GM10248 (cell line): ENCODE results near the gene MRPS34.

ENCODE experiments used
- CTCF ChIA-PET: fragments of 300-600 bp; sonication (Branson Sonifier 250); formaldehyde crosslinking; extraction: SDS; loops from one replicate; lab custom pipeline; 2021; ENCODE audit warnings: antibody characterized with exemption; lab: Yijun Ruan, JAX
- POLR2A ChIA-PET: fragments of 350-650 bp; sonication (Branson Sonifier 250); formaldehyde crosslinking; extraction: SDS; loops from one replicate; lab custom pipeline; 2020; ENCODE audit warnings: antibody characterized with exemption; lab: Yijun Ruan, JAX
- DNase-seq: peaks from one replicate; pipeline ENCODE4 v3.0.0; 2012; ENCODE audit errors: extremely low spot score
- TF ChIP-seq, protein P1 (sequence below): IDR thresholded peaks from 2 replicates; pipeline ENCODE4 v1.5.1; 2012; ENCODE audit warnings: mild to moderate bottlenecking, low read depth; ENCODE audit errors: extremely low read depth, missing control alignments, control extremely low read depth

The MRPS34 gene

DNA sequence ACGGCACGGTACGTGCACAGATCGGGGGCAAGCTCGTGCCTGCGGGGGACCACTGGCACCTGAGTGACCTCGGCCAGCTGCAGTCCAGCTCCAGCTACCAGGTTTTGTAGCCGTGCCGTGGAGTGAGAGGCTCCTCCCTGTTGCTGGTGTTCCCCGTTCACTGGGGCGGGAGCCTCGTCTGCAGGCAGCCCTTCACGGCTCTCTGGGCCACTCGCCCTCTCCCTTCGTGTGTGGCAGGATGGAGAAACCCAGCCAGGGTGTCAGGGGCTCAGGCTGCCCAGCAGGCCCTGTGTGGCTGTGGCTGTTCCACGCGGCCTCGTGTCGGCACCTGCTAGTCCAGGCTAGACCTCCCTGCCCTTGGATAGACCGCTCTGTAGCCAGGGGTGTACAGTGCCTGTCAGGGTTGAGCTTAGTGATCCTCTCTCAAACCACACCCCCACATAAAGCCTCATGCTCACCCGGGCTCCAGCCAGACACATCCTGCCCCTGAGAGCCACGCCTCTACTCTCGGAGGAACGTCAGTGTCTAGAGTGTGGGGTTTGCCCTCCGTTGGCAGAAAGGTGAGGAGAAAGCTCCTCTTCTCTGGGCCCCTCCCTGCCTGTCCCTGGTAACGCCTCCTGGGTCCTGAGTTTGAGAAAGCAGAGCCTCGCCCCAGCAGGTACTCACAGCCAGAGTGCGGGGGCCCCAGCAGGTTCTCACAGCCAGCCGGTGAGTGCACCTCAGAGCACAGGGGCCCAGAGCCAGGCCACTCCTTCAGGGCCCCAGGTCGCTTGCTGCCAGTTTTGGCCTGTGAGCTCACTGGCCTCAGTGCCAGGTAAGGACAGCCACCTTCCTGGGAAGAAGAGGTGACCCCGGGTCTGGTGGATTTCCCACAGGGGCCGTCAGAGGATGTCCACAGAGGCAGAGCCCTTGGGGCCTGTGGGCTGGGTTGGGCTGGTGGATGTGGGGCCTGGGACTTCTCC is 29.3 kb downstream of the MRPS34 start:
- DNase-seq: no peak
- TF ChIP-seq, protein P1, sequence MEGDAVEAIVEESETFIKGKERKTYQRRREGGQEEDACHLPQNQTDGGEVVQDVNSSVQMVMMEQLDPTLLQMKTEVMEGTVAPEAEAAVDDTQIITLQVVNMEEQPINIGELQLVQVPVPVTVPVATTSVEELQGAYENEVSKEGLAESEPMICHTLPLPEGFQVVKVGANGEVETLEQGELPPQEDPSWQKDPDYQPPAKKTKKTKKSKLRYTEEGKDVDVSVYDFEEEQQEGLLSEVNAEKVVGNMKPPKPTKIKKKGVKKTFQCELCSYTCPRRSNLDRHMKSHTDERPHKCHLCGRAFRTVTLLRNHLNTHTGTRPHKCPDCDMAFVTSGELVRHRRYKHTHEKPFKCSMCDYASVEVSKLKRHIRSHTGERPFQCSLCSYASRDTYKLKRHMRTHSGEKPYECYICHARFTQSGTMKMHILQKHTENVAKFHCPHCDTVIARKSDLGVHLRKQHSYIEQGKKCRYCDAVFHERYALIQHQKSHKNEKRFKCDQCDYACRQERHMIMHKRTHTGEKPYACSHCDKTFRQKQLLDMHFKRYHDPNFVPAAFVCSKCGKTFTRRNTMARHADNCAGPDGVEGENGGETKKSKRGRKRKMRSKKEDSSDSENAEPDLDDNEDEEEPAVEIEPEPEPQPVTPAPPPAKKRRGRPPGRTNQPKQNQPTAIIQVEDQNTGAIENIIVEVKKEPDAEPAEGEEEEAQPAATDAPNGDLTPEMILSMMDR: no peak
- POLR2A ChIA-PET: no interaction called here
- CTCF ChIA-PET: interaction anchor here (1.3 kb wide), 1 partner anchor 20 kb away, joined by 4 read pairs; no protein-coding TSS in a partner anchor

GRCh38 chr16:1741553-1742165 is 31.3 kb downstream of the MRPS34 start:
- CTCF ChIA-PET: no interaction called here
- TF ChIP-seq, protein P1: no peak
- POLR2A ChIA-PET: interaction anchor here (0.5 kb wide), 1 partner anchor 21 kb away, joined by 5 read pairs; no protein-coding TSS in a partner anchor
- no peak for DNase-seq

- DNase-seq: no peak
- CTCF ChIA-PET: no interaction called here
- TF ChIP-seq, protein P1: no peak
- POLR2A ChIA-PET: interaction anchor here (0.5 kb wide), 1 partner anchor 20 kb away, joined by 5 read pairs; no protein-coding TSS in a partner anchor
Observed at GRCh38 chr16:1740781-1741490, 32.0 kb downstream of the MRPS34 start.

DNA sequence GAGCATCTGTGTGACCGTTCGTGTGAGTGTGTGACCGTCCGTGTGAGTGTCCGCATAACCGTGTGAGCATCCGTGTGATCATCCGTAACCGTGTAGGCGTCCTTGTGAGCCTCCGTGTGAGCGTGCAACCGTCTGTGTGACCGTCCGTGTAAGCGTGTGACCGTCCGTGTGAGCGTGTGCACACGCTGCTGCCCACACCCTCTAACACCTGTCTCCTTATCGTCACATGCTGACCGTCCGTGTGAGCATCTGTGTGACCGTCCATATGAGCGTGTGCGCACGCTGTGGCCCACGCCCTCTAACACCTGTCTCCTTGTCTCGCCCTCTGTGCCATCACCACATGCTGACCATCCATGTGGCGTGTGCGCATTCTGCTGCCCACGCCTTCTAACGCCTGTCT is 32.7 kb downstream of the MRPS34 start:
- ChIA-PET POLR2A (no interaction called here), CTCF (no interaction called here)
- TF ChIP-seq, protein P1: no peak
- DNase-seq: no peak

DNA sequence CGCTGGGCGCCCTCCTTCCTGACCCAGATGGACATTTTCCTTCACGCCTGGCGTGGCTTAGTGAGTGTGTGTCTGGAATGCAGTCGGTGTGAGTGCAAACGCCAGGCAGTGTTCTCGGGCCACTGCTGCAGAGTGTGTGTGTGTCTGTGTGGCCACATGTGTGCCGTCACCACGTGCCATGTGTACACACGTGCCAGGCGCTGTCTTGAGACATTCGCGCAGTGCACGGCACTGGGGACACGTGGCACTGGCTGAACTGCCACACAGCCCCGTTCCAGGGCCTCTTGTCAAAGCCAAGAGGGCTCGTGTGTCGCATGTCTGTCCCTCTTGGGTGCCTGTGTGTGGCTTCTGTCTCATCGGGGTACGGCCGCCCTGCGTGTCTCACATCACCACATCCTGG is 38.1 kb downstream of the MRPS34 start:
- DNase-seq: no peak
- POLR2A ChIA-PET: no interaction called here
- CTCF ChIA-PET: no interaction called here

More for the DNA sequence above, 38.1 kb downstream of the MRPS34 start:
- TF ChIP-seq, protein P1: no peak
